GM21367 (cell line): Measurements from ENCODE around the gene ZNF593OS.

Source experiments
- ATAC-seq: cut with Tn5 transposase; IDR thresholded peaks from one replicate; pipeline ENCODE4 v1.9.1; 2021; ENCODE audit not compliant: unreplicated experiment

Gene ZNF593OS

GRCh38 chr1:26160527-26161414 lies 10.9 kb downstream of the ZNF593OS start:
- ATAC-seq = no peak

GRCh38 chr1:26159743-26160039 lies 11.9 kb downstream of the ZNF593OS start:
- no peak for ATAC-seq

GRCh38 chr1:26158908-26159742 lies 12.5 kb downstream of the ZNF593OS start, which contains the start of gene FAM110D:
Gene FAM110D, plus strand, starts transcription at chr1:26159079. Its CDS starts 2,213 bp downstream, at chr1:26161292.
- no peak for ATAC-seq

GRCh38 chr1:26158271-26158907 lies 13.2 kb downstream of the ZNF593OS start:
- no peak for ATAC-seq

GRCh38 chr1:26156285-26157038 lies 15.2 kb downstream of the ZNF593OS start:
- ATAC-seq = no peak

- ATAC-seq = no peak
Observed at GRCh38 chr1:26155370-26156284, 16.0 kb downstream of the ZNF593OS start.

GRCh38 chr1:26154750-26155149 lies 16.9 kb downstream of the ZNF593OS start:
- ATAC-seq = no peak

GRCh38 chr1:26153966-26154532 lies 17.6 kb downstream of the ZNF593OS start:
- ATAC-seq = no peak

- no peak for ATAC-seq
Observed at GRCh38 chr1:26148887-26149286, 22.7 kb downstream of the ZNF593OS start.

- no peak for ATAC-seq
Observed at GRCh38 chr1:26145960-26146294, 25.7 kb downstream of the ZNF593OS start.

GRCh38 chr1:26145041-26145959 lies 26.3 kb downstream of the ZNF593OS start:
- no peak for ATAC-seq

- ATAC-seq = no peak
Observed at GRCh38 chr1:26142159-26142558, 29.5 kb downstream of the ZNF593OS start.

GRCh38 chr1:26138974-26139558 lies 32.6 kb downstream of the ZNF593OS start:
- ATAC-seq = no peak

GRCh38 chr1:26134466-26134865 lies 37.2 kb downstream of the ZNF593OS start:
- ATAC-seq = no peak

GRCh38 chr1:26132834-26133167 lies 38.8 kb downstream of the ZNF593OS start:
- no peak for ATAC-seq

- no peak for ATAC-seq
Observed at GRCh38 chr1:26132128-26132833, 39.4 kb downstream of the ZNF593OS start.

GRCh38 chr1:26130695-26131094 lies 40.9 kb downstream of the ZNF593OS start:
- ATAC-seq = no peak

- ATAC-seq = no peak
Observed at GRCh38 chr1:26129778-26130177, 41.9 kb downstream of the ZNF593OS start.
